Keratinocyte (primary cell): ENCODE data around the gene VPS13D. TPM values are rescaled to one million over a fixed set of nuclear protein-coding genes. Genes with fewer than 3 reads are reported as not detected.
A peak's percentile ranks its signal among the peaks of the same experiment; 100 is the strongest.

ENCODE experiments used
- DNase-seq: peaks from one replicate; pipeline ENCODE4 v3.0.0-alpha.2; 2011; ENCODE audit warnings: low read depth, missing footprints, low spot score
- FAIRE-seq: peaks from 2 replicates; lab custom pipeline; 2011; peaks lifted over from hg19 to GRCh38; lab: Jason Lieb, UNC
- H2AFZ ChIP-seq: 2 replicates; pipeline ENCODE4 v1.6.0; 2012; ENCODE audit warnings: low read length, control low read depth, inconsistent platforms; ENCODE audit not compliant: control insufficient read depth
- H3K27ac ChIP-seq: 2 replicates; pipeline ENCODE4 v1.5.1; 2011; ENCODE audit warnings: low read length; ENCODE audit not compliant: control insufficient read depth, insufficient read depth
- H3K27me3 ChIP-seq: 3 replicates; pipeline ENCODE4 v1.6.0; 2011; ENCODE audit warnings: low read length; ENCODE audit not compliant: control insufficient read depth, insufficient read depth; ENCODE audit errors: extremely low read depth
- H3K36me3 ChIP-seq, 2 experiments: 2 replicates in 1 of 2; 3 replicates in 1 of 2; pipeline ENCODE4 v1.5.1; 2011; ENCODE audit warnings: low read length in 2 of 2, mild to moderate bottlenecking in 1 of 2; ENCODE audit not compliant: control insufficient read depth in 2 of 2, insufficient read depth in 2 of 2; ENCODE audit errors: extremely low read depth in 1 of 2
- H3K4me1 ChIP-seq: 3 replicates; pipeline ENCODE4 v1.5.1; 2011; ENCODE audit warnings: low read length; ENCODE audit not compliant: control insufficient read depth, insufficient read depth; ENCODE audit errors: extremely low read depth
- H3K4me2 ChIP-seq: 3 replicates; pipeline ENCODE4 v1.6.0; 2011; ENCODE audit warnings: low read depth, low read length; ENCODE audit not compliant: control insufficient read depth, insufficient read depth; ENCODE audit errors: extremely low read depth
- H3K4me3 ChIP-seq, 3 experiments: fragments of 200-600 bp in 1 of 3; sonication (generic) in 1 of 3; 2 replicates in 2 of 3; 3 replicates in 1 of 3; pipeline ENCODE4 v1.5.1; 2011 to 2016; ENCODE audit warnings: low read length in 3 of 3, mild to moderate bottlenecking in 3 of 3, control low read depth in 2 of 3, inconsistent platforms in 1 of 3, low read depth in 1 of 3, mixed read lengths in 1 of 3, mixed run types in 1 of 3, moderate library complexity in 1 of 3; ENCODE audit not compliant: control insufficient read depth in 2 of 3, insufficient read depth in 2 of 3; ENCODE audit errors: extremely low read depth in 1 of 3
- H3K79me2 ChIP-seq: 2 replicates; pipeline ENCODE4 v1.6.0; 2012; ENCODE audit warnings: low read length; ENCODE audit not compliant: control insufficient read depth, insufficient read depth
- H3K9ac ChIP-seq: 3 replicates; pipeline ENCODE4 v1.6.0; 2011; ENCODE audit warnings: low read length; ENCODE audit not compliant: control insufficient read depth, insufficient read depth; ENCODE audit errors: extremely low read depth
- H3K9me1 ChIP-seq: 3 replicates; pipeline ENCODE4 v1.6.0; 2011; ENCODE audit warnings: low read length; ENCODE audit not compliant: control insufficient read depth, insufficient read depth; ENCODE audit errors: extremely low read depth
- H3K9me3 ChIP-seq: 2 replicates; pipeline ENCODE4 v1.5.1; 2012; ENCODE audit warnings: low read depth, low read length; ENCODE audit not compliant: control insufficient read depth
- H4K20me1 ChIP-seq: 3 replicates; pipeline ENCODE4 v1.6.0; 2011; ENCODE audit warnings: low read length; ENCODE audit not compliant: control insufficient read depth, insufficient read depth; ENCODE audit errors: extremely low read depth
- CTCF ChIP-seq, 3 experiments: IDR thresholded peaks in 1 of 3; conservative IDR thresholded peaks in 1 of 3; optimal IDR thresholded peaks in 1 of 3; 2 replicates in 2 of 3; 3 replicates in 1 of 3; pipeline versions ENCODE3 to v1.5.1; 2011; ENCODE audit warnings: low read length in 3 of 3, mild to moderate bottlenecking in 3 of 3, moderate library complexity in 2 of 3, control low read depth in 1 of 3, inconsistent platforms in 1 of 3; ENCODE audit not compliant: insufficient read depth in 2 of 3; ENCODE audit errors: extremely low read depth in 1 of 3
- EZH2 ChIP-seq: IDR thresholded peaks from one replicate; pipeline ENCODE4 v1.6.1; 2012; ENCODE audit warnings: inconsistent platforms, mild to moderate bottlenecking, low read length, moderate library complexity
- dilution Hi-C: fragments of 300-500 bp; cut with MboI; formaldehyde crosslinking; loops from one replicate; pipeline ENCODE4 v1.7.0; 2020; ENCODE audit warnings: low sequenced_read_pairs; ENCODE audit not compliant: extremely low pct_ligation_motif_present
- polyA plus RNA-seq, 5 experiments: library from polyadenylated mRNA; depleted of rRNA in 3 of 5; stranded (reverse) in 3 of 5; stranded (forward) in 1 of 5; unstranded in 1 of 5; fragments of >200 nt; gene quantifications; 1 replicate in 1 of 5; 2 replicates in 3 of 5; 3 replicates in 1 of 5; pipeline versions ENCODE4 v1.2.1 to v1.2.3, GENCODE V29; 2011 to 2012; ENCODE audit warnings: missing spikeins in 2 of 5, low read depth in 1 of 5, low replicate concordance in 1 of 5

VPS13D gene
- polyA plus RNA-seq, 1 donor (not counting 4 experiments of a cell fraction or from before 2014, with no cell fraction given), result 19.0 TPM

- H3K4me3 ChIP-seq, result no peak overlapping the region
- H3K9me3 ChIP-seq, result no peaks in the 10 kb centered on the region
- no peaks in the 10 kb centered on the region for H3K27me3 ChIP-seq
- H4K20me1 ChIP-seq, result no peaks in the 10 kb centered on the region
- peak overlapping the region; percentile 67 for H3K4me2 ChIP-seq
- peaks cover 44% of the 10 kb centered on the region for H3K4me1 ChIP-seq
- dilution Hi-C loops, result no loop called here
- H3K9me1 ChIP-seq, result peaks cover 2% of the 10 kb centered on the region
- peak overlapping the region; percentile 34 for H3K27ac ChIP-seq
- H2AFZ ChIP-seq, result no peak overlapping the region
- peak overlapping the region; percentile 15 for H3K9ac ChIP-seq
- DNase-seq (peak; percentile 84), FAIRE-seq (peak; percentile 99)
- TF ChIP-seq CTCF (optimal IDR thresholded peaks at IDR 0.05 in 1 of 3, IDR thresholded peaks at IDR 0.05 in 1 of 3, conservative IDR thresholded peaks at IDR 0.05 in 1 of 3; ENCODE audit: extremely low read depth in 1 of 3, insufficient read depth in 2 of 3, low read length in 3 of 3) (no peak), EZH2 (no peak)
- H3K36me3 ChIP-seq, result peaks cover 8 to 17% of the 10 kb centered on the region in 2 experiments
- H3K79me2 ChIP-seq, result no peaks in the 10 kb centered on the region
Observed at GRCh38 chr1:12477936-12478611, 248.2 kb downstream of the VPS13D start.

- Histone ChIP-seq H3K79me2 (no peaks in the 10 kb centered on the region), H3K9me1 (peaks cover 2% of the 10 kb centered on the region), H3K4me3 (no peak overlapping the region), H4K20me1 (no peaks in the 10 kb centered on the region), H3K36me3 (peaks cover 4 to 17% of the 10 kb centered on the region in 2 experiments), H2AFZ (no peak overlapping the region), H3K4me1 (peaks cover 44% of the 10 kb centered on the region), H3K27ac (peak overlapping the region; percentile 34), H3K9me3 (no peaks in the 10 kb centered on the region), H3K27me3 (no peaks in the 10 kb centered on the region), H3K9ac (peak overlapping the region; percentile 15), H3K4me2 (peak overlapping the region; percentile 67)
- DNase-seq (no peak), FAIRE-seq (no peak)
- dilution Hi-C loops, result no loop called here
- TF ChIP-seq EZH2, result no peak
- TF ChIP-seq CTCF (optimal IDR thresholded peaks at IDR 0.05 in 1 of 3, IDR thresholded peaks at IDR 0.05 in 1 of 3, conservative IDR thresholded peaks at IDR 0.05 in 1 of 3; ENCODE audit: extremely low read depth in 1 of 3, insufficient read depth in 2 of 3, low read length in 3 of 3), result no peak
Observed at GRCh38 chr1:12478612-12478985, 248.8 kb downstream of the VPS13D start.
